GM21786 (cell line): Measurements from ENCODE around the gene CPNE6.
"Not testable (repeated sequence)": the region's sequence is repeated elsewhere in the genome, so short reads cannot be mapped to it uniquely, and the experiment has no call there.

ENCODE experiments used
- ATAC-seq: cut with Tn5 transposase; IDR thresholded peaks from one replicate; pipeline ENCODE4 v1.9.1; 2021; ENCODE audit not compliant: unreplicated experiment

The CPNE6 gene

GRCh38 chr14:24102357-24103048 is 31.1 kb downstream of the CPNE6 start:
- no peak for ATAC-seq

GRCh38 chr14:24103451-24103850 is 32.1 kb downstream of the CPNE6 start:
- no peak for ATAC-seq

GRCh38 chr14:24105609-24106239 is 34.4 kb downstream of the CPNE6 start:
- not testable (repeated sequence) for ATAC-seq

GRCh38 chr14:24106672-24107271 is 35.4 kb downstream of the CPNE6 start:
- no peak for ATAC-seq

GRCh38 chr14:24108336-24108874 is 37.0 kb downstream of the CPNE6 start:
- ATAC-seq, result no peak

- ATAC-seq, result no peak
Observed at GRCh38 chr14:24110060-24110459, 38.7 kb downstream of the CPNE6 start.

- no peak for ATAC-seq
Observed at GRCh38 chr14:24110523-24110922, 39.2 kb downstream of the CPNE6 start.

GRCh38 chr14:24113379-24113800 is 42.0 kb downstream of the CPNE6 start:
- ATAC-seq, result no peak

- peak; percentile 28 for ATAC-seq
Observed at GRCh38 chr14:24113801-24114531, 42.6 kb downstream of the CPNE6 start.

GRCh38 chr14:24114532-24115421 is 43.4 kb downstream of the CPNE6 start, which contains the start of the genes DCAF11 and NRL:
TSS of gene DCAF11 (plus strand) at chr14:24114777. CDS start at chr14:24115595, 818 bp downstream.
TSS of gene NRL (minus strand) at chr14:24114949. CDS start at chr14:24082848, 32,101 bp downstream.
- ATAC-seq, result peak; percentile 87

GRCh38 chr14:24115422-24116127 is 44.2 kb downstream of the CPNE6 start:
- ATAC-seq, result no peak

GRCh38 chr14:24116128-24116814 is 44.9 kb downstream of the CPNE6 start:
- no peak for ATAC-seq

GRCh38 chr14:24117179-24117578 is 45.8 kb downstream of the CPNE6 start:
- ATAC-seq, result no peak

- ATAC-seq, result no peak
Observed at GRCh38 chr14:24119691-24120090, 48.3 kb downstream of the CPNE6 start.

GRCh38 chr14:24121210-24121609 is 49.8 kb downstream of the CPNE6 start:
- ATAC-seq, result no peak

GRCh38 chr14:24122416-24122815 is 51.1 kb downstream of the CPNE6 start:
- no peak for ATAC-seq

- no peak for ATAC-seq
Observed at GRCh38 chr14:24122898-24123297, 51.5 kb downstream of the CPNE6 start.

- ATAC-seq, result peak; percentile 66
Observed at GRCh38 chr14:24123424-24124417, 52.4 kb downstream of the CPNE6 start.
